ENCODE results near the gene TPRN.

The TPRN gene

DNA sequence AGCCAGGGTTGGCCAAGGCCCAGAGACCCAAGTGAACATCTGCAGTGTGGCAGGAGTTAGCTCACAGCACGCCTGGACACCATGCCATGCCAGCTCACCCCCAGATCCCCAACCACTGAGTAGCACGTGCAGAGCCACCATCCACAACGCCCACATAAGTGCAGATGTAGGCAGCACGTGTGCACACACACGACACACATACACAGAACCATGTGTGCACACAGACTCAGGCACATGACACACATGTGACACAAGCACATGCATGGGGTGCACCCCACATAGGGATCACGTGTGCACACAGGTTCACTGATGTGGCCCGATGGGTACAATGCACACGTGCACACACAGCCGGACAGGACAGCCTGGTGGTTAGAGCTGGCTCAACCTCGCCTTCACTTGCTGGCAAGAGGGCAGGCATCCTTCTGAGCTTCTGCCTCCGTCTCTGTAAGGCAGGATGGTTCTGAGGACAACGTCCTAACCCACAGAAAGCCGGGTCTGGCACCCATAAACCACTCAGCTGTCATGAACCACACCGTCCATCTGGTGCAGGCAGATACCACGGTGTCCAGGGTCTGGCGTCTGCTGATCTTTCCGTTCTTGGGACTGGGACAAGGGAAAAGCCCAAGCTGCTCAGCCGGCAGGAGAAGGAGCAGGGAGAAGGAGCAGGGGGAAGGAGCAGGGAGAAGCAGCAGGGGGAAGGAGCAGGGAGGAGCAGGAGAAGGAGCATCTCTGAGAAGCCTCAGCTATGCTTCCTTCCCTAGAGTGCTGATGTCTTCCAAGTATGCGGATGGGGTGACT lies 42.7 kb downstream of the TPRN start:
- peak; percentile 69 for FAIRE-seq
- TF ChIP-seq POLR2A (IDR thresholded peaks at IDR 0.05; ENCODE audit: low read depth, low read length) (no peak), POLR2AphosphoS5 (IDR thresholded peaks at IDR 0.05; ENCODE audit: low read depth, low read length) (no peak), TAF1 (IDR thresholded peaks at IDR 0.05; ENCODE audit: borderline replicate concordance, low read depth, low read length) (no peak)
- no peak for DNase-seq (ENCODE audit: insufficient read length)

DNA sequence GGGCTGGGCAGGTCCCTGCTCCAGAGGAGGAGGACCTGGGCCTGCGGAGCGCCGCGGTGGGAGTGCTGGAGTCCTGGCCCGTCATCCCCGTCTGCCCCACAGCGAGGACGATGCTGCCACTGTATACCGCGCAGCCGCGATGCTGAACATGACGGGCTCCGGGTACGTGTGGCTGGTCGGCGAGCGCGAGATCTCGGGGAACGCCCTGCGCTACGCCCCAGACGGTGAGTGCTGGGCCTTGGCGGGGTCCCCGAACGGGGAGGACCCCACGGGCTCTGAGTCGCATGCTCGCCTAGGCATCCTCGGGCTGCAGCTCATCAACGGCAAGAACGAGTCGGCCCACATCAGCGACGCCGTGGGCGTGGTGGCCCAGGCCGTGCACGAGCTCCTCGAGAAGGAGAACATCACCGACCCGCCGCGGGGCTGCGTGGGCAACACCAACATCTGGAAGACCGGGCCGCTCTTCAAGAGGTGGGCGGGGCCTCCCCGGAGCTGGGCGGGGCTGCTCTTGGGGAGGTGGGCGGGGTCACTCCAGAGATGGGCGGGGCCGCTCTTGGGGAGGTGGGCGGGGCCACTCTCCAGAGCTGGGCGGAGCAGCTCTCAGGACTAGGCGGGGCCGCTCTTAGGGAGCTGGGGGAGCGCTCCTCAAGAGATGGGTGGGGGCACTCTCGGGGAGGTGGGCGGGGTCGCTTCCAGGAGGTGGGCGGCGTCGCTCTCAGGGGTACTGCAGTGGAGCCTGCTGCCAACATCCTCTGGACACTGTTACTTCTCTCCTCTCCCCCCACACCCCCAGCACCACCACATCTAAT lies 43.8 kb downstream of the TPRN start:
- TF ChIP-seq TAF1 (IDR thresholded peaks at IDR 0.05; ENCODE audit: borderline replicate concordance, low read depth, low read length) (no peak), POLR2A (IDR thresholded peaks at IDR 0.05; ENCODE audit: low read depth, low read length) (no peak), POLR2AphosphoS5 (IDR thresholded peaks at IDR 0.05; ENCODE audit: low read depth, low read length) (no peak)
- no peak for DNase-seq (ENCODE audit: insufficient read length)
- peak; percentile 62 for FAIRE-seq

DNA sequence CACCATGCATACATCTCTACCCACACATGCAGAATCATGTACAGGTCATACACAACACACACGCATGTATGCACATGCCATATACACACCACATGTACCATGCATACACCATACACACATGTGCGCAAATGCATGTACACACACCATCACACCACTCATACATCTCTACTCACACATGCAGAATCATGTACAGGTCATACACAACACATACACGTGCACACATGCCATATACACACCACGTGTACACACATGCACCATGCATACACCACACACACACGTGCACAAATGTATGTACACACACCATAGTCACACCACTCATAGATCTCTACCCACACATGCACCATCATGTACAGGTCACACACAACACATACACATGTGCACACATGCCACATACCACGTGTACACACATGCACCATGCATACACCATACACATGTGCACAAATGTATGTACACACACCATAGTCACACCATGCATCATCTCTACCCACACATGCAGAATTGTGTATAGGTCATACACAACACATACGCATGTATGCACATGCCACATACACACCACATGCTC lies 47.6 kb downstream of the TPRN start:
- TF ChIP-seq POLR2AphosphoS5 (IDR thresholded peaks at IDR 0.05; ENCODE audit: low read depth, low read length) (no peak), TAF1 (IDR thresholded peaks at IDR 0.05; ENCODE audit: borderline replicate concordance, low read depth, low read length) (no peak), POLR2A (IDR thresholded peaks at IDR 0.05; ENCODE audit: low read depth, low read length) (no peak)
- DNase-seq (ENCODE audit: insufficient read length) (no peak), FAIRE-seq (peak; percentile 73)

DNA sequence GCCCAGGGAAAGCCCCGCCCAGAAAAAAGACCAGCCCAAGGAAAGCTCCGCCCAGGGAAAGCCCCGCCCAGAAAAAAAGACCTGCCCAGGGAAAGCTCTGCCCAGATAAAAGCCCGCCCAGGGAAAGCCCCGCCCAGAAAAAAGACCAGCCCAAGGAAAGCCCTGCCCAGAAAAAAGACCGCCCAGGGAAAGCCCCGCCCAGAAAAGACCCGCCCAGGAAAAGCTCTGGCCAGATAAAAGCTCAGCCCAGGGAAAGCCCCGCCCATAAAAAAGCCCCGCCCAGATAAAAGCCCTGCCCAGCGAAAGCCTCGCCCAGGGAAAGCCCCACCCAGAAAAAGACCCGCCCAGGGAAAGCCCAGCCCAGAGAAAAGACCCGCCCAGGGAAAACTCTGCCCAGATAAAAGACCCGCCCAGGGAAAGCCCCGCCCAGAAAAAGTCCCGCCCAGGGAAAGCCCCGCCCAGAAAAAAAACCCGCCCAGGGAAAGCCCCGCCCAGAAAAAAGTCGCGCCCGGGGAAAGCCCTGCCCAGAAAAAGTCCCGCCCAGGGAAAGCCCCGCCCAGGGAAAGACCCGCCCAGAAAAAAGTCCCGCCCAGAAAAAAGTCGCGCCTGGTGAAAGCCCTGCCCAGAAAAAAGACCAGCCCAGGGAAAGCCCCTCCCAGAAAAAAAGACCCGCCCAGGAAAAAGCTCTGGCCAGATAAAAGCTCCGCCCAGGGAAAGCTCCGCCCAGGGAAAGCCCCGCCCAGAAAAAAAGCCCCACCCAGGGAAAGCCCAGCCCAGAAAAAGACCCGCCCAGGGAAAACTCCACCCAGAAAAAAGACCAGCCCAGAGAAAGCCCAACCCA lies 49.7 kb downstream of the TPRN start:
- DNase-seq (ENCODE audit: insufficient read length), result peak; percentile 83
- TF ChIP-seq POLR2A (IDR thresholded peaks at IDR 0.05; ENCODE audit: low read depth, low read length) (no peak), TAF1 (IDR thresholded peaks at IDR 0.05; ENCODE audit: borderline replicate concordance, low read depth, low read length) (no peak), POLR2AphosphoS5 (IDR thresholded peaks at IDR 0.05; ENCODE audit: low read depth, low read length) (no peak)
- peak; percentile 70 for FAIRE-seq

DNA sequence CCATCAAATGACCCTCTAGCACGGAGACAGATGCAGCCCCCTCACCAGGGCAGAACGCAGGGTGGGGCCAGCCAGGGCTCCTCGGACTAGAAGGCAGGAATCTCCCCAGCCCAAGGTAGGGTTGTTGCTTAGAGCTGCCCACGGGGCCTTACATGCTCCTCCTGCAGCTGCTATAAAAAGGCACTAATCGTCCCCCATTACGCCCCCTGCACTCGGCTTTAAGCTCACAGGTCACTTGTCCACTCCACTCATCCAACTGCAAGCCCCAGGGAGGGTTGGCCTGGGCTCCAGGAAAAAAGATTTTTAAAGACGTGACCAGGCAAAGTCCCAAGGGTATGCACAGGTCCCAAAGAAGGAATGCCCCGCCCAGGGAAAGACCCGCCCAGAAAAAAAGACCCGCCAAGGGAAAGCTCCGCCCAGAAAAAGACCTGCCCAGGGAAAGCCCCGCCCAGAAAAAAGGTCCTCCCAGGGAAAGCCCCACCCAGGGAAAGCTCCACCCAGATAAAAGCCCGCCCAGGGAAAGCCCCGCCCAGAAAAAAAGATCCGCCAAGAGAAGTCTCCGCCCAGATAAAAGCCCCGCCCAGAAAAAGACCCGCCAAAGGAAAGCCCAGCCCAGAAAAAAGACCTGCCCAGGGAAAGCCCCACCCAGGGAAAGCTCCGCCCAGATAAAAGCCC lies 50.5 kb downstream of the TPRN start:
- FAIRE-seq (no peak), DNase-seq (ENCODE audit: insufficient read length) (peak; percentile 74)
- no peak for TF ChIP-seq TAF1 (IDR thresholded peaks at IDR 0.05; ENCODE audit: borderline replicate concordance, low read depth, low read length)
- TF ChIP-seq POLR2AphosphoS5 (IDR thresholded peaks at IDR 0.05; ENCODE audit: low read depth, low read length), result no peak
- TF ChIP-seq POLR2A (IDR thresholded peaks at IDR 0.05; ENCODE audit: low read depth, low read length), result no peak

DNA sequence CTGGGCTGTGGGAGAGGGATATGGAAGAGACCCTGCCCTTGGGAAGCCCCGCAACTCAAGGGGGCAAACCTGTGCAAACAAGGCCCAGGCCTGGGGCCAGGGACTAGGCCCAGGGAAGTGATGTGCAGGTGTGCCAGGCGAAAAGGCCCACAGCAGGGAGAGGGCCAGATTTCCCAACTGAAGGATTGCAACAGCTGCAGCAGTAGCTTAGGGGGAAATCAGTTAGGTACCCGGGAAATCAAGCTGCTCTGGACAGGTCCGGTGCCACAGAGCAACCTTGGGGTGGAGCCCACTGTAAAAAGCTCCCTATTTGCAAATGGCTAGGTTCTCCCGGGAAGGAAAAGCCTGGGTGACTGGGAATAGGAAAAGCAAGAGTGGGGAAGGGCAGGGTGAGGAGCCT lies 51.2 kb downstream of the TPRN start:
- TF ChIP-seq TAF1 (IDR thresholded peaks at IDR 0.05; ENCODE audit: borderline replicate concordance, low read depth, low read length), result no peak
- TF ChIP-seq POLR2AphosphoS5 (IDR thresholded peaks at IDR 0.05; ENCODE audit: low read depth, low read length), result no peak
- no peak for TF ChIP-seq POLR2A (IDR thresholded peaks at IDR 0.05; ENCODE audit: low read depth, low read length)
- FAIRE-seq (no peak), DNase-seq (ENCODE audit: insufficient read length) (no peak)

DNA sequence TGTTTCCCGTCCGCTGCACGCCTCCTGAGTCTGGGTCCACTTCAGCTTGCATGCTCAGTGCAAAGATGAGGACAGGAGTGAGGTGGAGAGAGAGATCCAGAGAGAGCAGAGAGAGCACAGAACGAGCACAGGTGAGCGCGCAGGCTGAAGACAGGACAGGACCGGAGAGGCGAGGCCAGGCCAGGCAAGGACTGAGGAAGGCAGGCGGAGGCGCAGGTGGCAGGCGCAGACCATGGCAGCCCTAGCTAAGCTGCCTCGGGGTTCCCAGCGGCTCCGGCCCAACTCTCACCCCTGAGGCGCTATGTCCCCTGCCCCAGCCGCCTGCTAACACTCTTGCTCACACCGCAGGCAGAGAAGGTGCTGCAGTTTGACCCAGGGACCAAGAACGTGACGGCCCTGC lies 51.9 kb downstream of the TPRN start:
- no peak for FAIRE-seq
- TF ChIP-seq POLR2A (IDR thresholded peaks at IDR 0.05; ENCODE audit: low read depth, low read length) (no peak), POLR2AphosphoS5 (IDR thresholded peaks at IDR 0.05; ENCODE audit: low read depth, low read length) (no peak)
- no peak for DNase-seq (ENCODE audit: insufficient read length)

DNA sequence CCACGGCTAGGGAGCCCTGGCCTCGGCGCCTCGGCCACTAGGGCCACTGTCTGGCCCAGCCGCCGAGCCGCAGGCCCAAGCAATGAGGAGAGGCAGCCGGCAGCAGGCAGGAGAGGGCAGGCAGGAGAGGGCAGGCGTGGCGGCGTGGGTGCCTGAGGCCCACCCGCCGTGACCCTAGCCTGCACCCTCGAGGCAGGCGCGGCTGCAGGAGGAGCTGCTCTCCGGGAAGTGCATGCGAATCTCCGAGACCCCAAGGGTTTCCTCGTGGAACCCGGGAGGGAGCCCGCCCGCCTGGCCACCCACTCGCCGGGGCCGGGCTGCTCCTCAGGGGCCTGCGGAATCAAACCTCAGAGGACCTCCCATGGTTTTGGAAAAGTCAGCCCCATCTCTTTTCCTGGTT lies 52.3 kb downstream of the TPRN start:
- FAIRE-seq (no peak), DNase-seq (ENCODE audit: insufficient read length) (no peak)
- no peak for TF ChIP-seq POLR2A (IDR thresholded peaks at IDR 0.05; ENCODE audit: low read depth, low read length)
- TF ChIP-seq POLR2AphosphoS5 (IDR thresholded peaks at IDR 0.05; ENCODE audit: low read depth, low read length), result no peak
- TF ChIP-seq TAF1 (IDR thresholded peaks at IDR 0.05; ENCODE audit: borderline replicate concordance, low read depth, low read length), result no peak

DNA sequence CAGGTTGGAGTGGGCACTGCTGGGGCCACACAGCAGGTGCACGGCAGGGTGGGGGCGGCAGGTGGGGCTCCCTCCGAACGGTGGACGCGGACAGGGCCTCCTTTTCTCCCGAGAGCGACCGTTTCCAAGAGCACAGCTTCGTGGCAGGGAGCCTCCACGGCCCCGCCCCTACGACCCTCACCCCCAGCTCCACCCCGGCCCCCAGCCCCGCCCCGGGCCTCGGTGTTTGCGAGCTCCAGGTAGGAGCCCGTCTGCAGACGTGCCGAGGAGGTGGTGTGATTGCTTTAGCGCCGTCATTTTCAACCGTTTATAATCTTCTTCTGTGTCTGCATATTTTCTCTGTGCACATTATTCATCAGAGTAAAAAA lies 52.8 kb downstream of the TPRN start:
- no peak for FAIRE-seq
- no peak for DNase-seq (ENCODE audit: insufficient read length)
- TF ChIP-seq TAF1 (IDR thresholded peaks at IDR 0.05; ENCODE audit: borderline replicate concordance, low read depth, low read length) (no peak), POLR2AphosphoS5 (IDR thresholded peaks at IDR 0.05; ENCODE audit: low read depth, low read length) (no peak), POLR2A (IDR thresholded peaks at IDR 0.05; ENCODE audit: low read depth, low read length) (no peak)

DNA sequence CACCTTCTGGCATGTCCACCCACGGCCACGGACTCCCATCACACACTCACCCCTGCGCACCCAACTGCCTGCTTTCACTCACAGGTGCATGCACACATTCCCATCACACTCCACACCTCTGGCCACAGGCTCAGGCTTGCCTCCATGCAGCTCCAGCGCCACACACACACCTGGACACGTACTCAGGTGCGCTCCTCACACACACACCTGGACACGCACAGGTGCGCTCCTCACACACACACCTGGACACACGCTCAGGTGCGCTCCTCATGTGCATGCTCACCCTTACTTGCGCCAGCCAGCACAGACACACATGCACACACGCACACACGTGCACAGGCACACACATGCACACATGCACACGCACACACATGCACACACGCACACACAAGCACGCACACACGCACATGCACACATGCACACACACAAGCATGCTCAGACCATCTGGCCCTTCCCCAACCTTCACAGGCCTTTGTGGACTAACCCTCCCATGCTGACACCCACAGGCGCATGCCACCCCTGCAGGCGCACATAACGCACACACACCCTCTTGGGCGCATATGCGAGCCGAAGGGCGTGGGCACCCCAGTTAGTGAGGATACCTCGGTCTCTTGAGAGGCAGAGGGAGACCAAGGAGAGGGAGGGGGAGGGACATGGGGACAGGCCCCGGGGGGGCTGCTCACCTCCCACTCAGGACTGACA lies 53.3 kb downstream of the TPRN start:
- TF ChIP-seq POLR2A (IDR thresholded peaks at IDR 0.05; ENCODE audit: low read depth, low read length) (no peak), TAF1 (IDR thresholded peaks at IDR 0.05; ENCODE audit: borderline replicate concordance, low read depth, low read length) (no peak), POLR2AphosphoS5 (IDR thresholded peaks at IDR 0.05; ENCODE audit: low read depth, low read length) (no peak)
- FAIRE-seq, result peak; percentile 9
- DNase-seq (ENCODE audit: insufficient read length), result no peak

All from GM12892 (cell line).